Measurements from ENCODE around the gene QKI. TPM values are rescaled to one million over a fixed set of nuclear protein-coding genes. Genes with fewer than 3 reads are reported as not detected.

Gene QKI
- polyA plus RNA-seq, 2 donors = 5.6 to 15.1 TPM

GRCh38 chr6:163446549-163446948 lies 32.0 kb downstream of the QKI start:
- no peaks in the 10 kb centered on the region for H3K27me3 ChIP-seq (ENCODE audit: control insufficient read depth in 1 of 2, insufficient read depth in 2 of 2, low read length in 2 of 2)
- no peaks in the 10 kb centered on the region for H3K36me3 ChIP-seq (ENCODE audit: control insufficient read depth in 2 of 2, insufficient read depth in 2 of 2, low read length in 1 of 2)
- no peaks in the 10 kb centered on the region for H3K4me1 ChIP-seq (ENCODE audit: control insufficient read depth in 2 of 2, insufficient read depth in 2 of 2, low read length in 1 of 2)
- H3K27ac ChIP-seq (ENCODE audit: low read depth in 2 of 2, low read length in 1 of 2) = no peak overlapping the region
- no peak overlapping the region for H3K4me3 ChIP-seq (ENCODE audit: low read depth in 1 of 2, low read length in 2 of 2)
- WGBS, 2 donors = 59 to 66% methylated on average over 4 of the region's 4 CpGs
- H3K9me3 ChIP-seq (ENCODE audit: control insufficient read depth in 2 of 2, insufficient read depth in 1 of 2, low read depth in 1 of 2, low read length in 1 of 2) = no peaks in the 10 kb centered on the region

DNA sequence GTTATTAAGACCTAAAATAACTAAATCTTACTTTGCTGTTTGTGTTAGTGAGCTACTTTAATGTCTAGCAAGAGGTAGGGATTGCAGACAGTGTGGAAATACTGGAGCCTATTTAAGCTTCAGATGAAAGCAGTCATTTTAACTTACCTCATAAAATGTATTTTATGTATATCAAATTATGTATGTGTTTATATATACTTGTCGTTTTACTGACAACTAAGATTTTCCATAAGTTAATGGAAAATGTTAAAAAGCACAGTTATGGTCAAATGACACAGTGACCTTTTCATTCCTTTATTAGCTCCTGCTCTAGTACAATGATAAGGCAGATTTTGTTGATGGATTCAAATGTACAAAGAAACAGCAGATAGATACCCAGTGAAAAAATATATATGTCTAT lies 34.6 kb downstream of the QKI start:
- 30 to 34% methylated on average over 1 of the region's 1 CpG for WGBS, 2 donors

DNA sequence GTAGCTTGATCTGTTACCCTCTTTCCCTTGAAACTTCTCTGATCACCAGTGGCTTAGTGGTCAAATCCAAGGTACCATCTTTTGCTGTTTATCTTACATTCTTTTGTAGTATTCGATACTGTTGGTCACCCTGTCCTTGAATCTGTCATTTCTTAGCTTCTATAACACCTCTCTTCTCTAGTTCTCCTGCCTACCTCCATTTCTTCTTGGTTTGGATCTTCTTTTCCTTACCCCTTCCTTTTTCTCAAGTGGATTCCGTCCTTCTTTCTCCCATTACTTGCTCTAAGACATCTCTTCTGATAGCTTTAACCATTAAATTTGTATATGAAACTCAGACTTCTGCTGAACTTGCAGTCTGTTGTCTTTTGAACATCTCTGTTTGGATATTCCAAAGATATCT lies 39.9 kb downstream of the QKI start:
- Histone ChIP-seq H3K27me3 (ENCODE audit: control insufficient read depth in 1 of 2, insufficient read depth in 2 of 2, low read length in 2 of 2) (no peaks in the 10 kb centered on the region), H3K27ac (ENCODE audit: low read depth in 2 of 2, low read length in 1 of 2) (no peak overlapping the region), H3K9me3 (ENCODE audit: control insufficient read depth in 2 of 2, insufficient read depth in 1 of 2, low read depth in 1 of 2, low read length in 1 of 2) (no peaks in the 10 kb centered on the region), H3K4me1 (ENCODE audit: control insufficient read depth in 2 of 2, insufficient read depth in 2 of 2, low read length in 1 of 2) (peaks cover 4% of the 10 kb centered on the region in 2 donors), H3K4me3 (ENCODE audit: low read depth in 1 of 2, low read length in 2 of 2) (no peak overlapping the region), H3K36me3 (ENCODE audit: control insufficient read depth in 2 of 2, insufficient read depth in 2 of 2, low read length in 1 of 2) (no peaks in the 10 kb centered on the region)
- WGBS, 2 donors = 90 to 97% methylated on average over 2 of the region's 2 CpGs

More for the DNA sequence above, 34.6 kb downstream of the QKI start:
- Histone ChIP-seq H3K27ac (ENCODE audit: low read depth in 2 of 2, low read length in 1 of 2) (no peak overlapping the region), H3K4me1 (ENCODE audit: control insufficient read depth in 2 of 2, insufficient read depth in 2 of 2, low read length in 1 of 2) (no peaks in the 10 kb centered on the region), H3K4me3 (ENCODE audit: low read depth in 1 of 2, low read length in 2 of 2) (no peak overlapping the region), H3K36me3 (ENCODE audit: control insufficient read depth in 2 of 2, insufficient read depth in 2 of 2, low read length in 1 of 2) (no peaks in the 10 kb centered on the region), H3K9me3 (ENCODE audit: control insufficient read depth in 2 of 2, insufficient read depth in 1 of 2, low read depth in 1 of 2, low read length in 1 of 2) (no peaks in the 10 kb centered on the region), H3K27me3 (ENCODE audit: control insufficient read depth in 1 of 2, insufficient read depth in 2 of 2, low read length in 2 of 2) (no peaks in the 10 kb centered on the region)

DNA sequence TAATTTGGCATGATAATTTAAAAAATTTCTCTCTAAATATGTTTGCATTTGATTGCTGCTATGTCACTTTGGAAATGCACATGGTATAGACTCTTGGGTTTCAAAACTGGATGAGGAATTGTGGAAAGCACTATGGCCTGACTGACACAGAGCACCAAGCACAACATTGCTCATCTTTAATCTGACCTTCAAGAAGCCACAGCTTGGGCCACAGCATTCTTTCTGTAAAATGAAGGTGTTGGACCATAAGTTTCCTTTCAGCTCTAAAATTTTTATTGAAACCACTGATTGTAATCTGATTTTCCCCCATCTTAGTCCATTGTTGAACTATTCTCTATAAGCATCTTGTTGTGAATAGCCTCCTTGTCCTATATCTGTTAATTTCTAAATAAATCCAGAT lies 41.0 kb downstream of the QKI start:
- Histone ChIP-seq H3K4me3 (ENCODE audit: low read depth in 1 of 2, low read length in 2 of 2) (no peak overlapping the region), H3K36me3 (ENCODE audit: control insufficient read depth in 2 of 2, insufficient read depth in 2 of 2, low read length in 1 of 2) (no peaks in the 10 kb centered on the region), H3K27me3 (ENCODE audit: control insufficient read depth in 1 of 2, insufficient read depth in 2 of 2, low read length in 2 of 2) (no peaks in the 10 kb centered on the region), H3K9me3 (ENCODE audit: control insufficient read depth in 2 of 2, insufficient read depth in 1 of 2, low read depth in 1 of 2, low read length in 1 of 2) (no peaks in the 10 kb centered on the region), H3K4me1 (ENCODE audit: control insufficient read depth in 2 of 2, insufficient read depth in 2 of 2, low read length in 1 of 2) (peaks cover 4% of the 10 kb centered on the region in 2 donors), H3K27ac (ENCODE audit: low read depth in 2 of 2, low read length in 1 of 2) (no peak overlapping the region)

- H3K4me1 ChIP-seq (ENCODE audit: control insufficient read depth in 2 of 2, insufficient read depth in 2 of 2, low read length in 1 of 2) = peaks cover 4% of the 10 kb centered on the region in 2 donors
- H3K9me3 ChIP-seq (ENCODE audit: control insufficient read depth in 2 of 2, insufficient read depth in 1 of 2, low read depth in 1 of 2, low read length in 1 of 2) = no peaks in the 10 kb centered on the region
- no peaks in the 10 kb centered on the region for H3K27me3 ChIP-seq (ENCODE audit: control insufficient read depth in 1 of 2, insufficient read depth in 2 of 2, low read length in 2 of 2)
- H3K36me3 ChIP-seq (ENCODE audit: control insufficient read depth in 2 of 2, insufficient read depth in 2 of 2, low read length in 1 of 2) = no peaks in the 10 kb centered on the region
- H3K4me3 ChIP-seq (ENCODE audit: low read depth in 1 of 2, low read length in 2 of 2) = no peak overlapping the region
- no peak overlapping the region for H3K27ac ChIP-seq (ENCODE audit: low read depth in 2 of 2, low read length in 1 of 2)
- WGBS, 2 donors = 79% methylated on average over 3 of the region's 3 CpGs
These were observed 43.4 kb downstream of the QKI start for GRCh38 chr6:163457637-163458561.

GRCh38 chr6:163459007-163459406 lies 44.5 kb downstream of the QKI start:
- no peak overlapping the region for H3K4me3 ChIP-seq (ENCODE audit: low read depth in 1 of 2, low read length in 2 of 2)
- peaks cover 4% of the 10 kb centered on the region in 2 donors for H3K4me1 ChIP-seq (ENCODE audit: control insufficient read depth in 2 of 2, insufficient read depth in 2 of 2, low read length in 1 of 2)
- 87 to 88% methylated on average over 2 of the region's 2 CpGs for WGBS, 2 donors
- H3K9me3 ChIP-seq (ENCODE audit: control insufficient read depth in 2 of 2, insufficient read depth in 1 of 2, low read depth in 1 of 2, low read length in 1 of 2) = no peaks in the 10 kb centered on the region
- no peak overlapping the region for H3K27ac ChIP-seq (ENCODE audit: low read depth in 2 of 2, low read length in 1 of 2)
- H3K36me3 ChIP-seq (ENCODE audit: control insufficient read depth in 2 of 2, insufficient read depth in 2 of 2, low read length in 1 of 2) = no peaks in the 10 kb centered on the region
- no peaks in the 10 kb centered on the region for H3K27me3 ChIP-seq (ENCODE audit: control insufficient read depth in 1 of 2, insufficient read depth in 2 of 2, low read length in 2 of 2)

DNA sequence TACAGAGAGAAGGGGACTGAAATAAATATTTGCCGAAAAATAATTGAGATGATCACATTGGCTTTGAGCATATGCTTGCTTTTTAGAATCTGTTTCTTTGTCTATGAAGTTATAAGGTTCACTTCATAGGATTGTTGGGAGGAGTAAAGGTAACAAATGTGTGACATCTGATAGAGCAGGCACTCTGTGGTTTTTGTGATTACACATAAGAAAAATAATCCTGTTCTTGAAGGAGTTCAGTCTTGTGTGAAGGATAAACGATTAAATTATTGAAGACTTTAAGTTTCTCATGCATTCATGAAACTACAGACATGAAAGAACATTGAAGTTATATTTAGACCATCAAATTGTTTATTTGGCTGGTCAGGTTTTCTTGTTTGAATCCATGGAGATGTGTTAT lies 45.0 kb downstream of the QKI start:
- Histone ChIP-seq H3K36me3 (ENCODE audit: control insufficient read depth in 2 of 2, insufficient read depth in 2 of 2, low read length in 1 of 2) (no peaks in the 10 kb centered on the region), H3K9me3 (ENCODE audit: control insufficient read depth in 2 of 2, insufficient read depth in 1 of 2, low read depth in 1 of 2, low read length in 1 of 2) (no peaks in the 10 kb centered on the region), H3K27me3 (ENCODE audit: control insufficient read depth in 1 of 2, insufficient read depth in 2 of 2, low read length in 2 of 2) (no peaks in the 10 kb centered on the region), H3K4me1 (ENCODE audit: control insufficient read depth in 2 of 2, insufficient read depth in 2 of 2, low read length in 1 of 2) (peaks cover 4% of the 10 kb centered on the region in 2 donors), H3K4me3 (ENCODE audit: low read depth in 1 of 2, low read length in 2 of 2) (no peak overlapping the region), H3K27ac (ENCODE audit: low read depth in 2 of 2, low read length in 1 of 2) (no peak overlapping the region)
- WGBS, 2 donors = 49 to 71% methylated on average over 2 of the region's 2 CpGs

DNA sequence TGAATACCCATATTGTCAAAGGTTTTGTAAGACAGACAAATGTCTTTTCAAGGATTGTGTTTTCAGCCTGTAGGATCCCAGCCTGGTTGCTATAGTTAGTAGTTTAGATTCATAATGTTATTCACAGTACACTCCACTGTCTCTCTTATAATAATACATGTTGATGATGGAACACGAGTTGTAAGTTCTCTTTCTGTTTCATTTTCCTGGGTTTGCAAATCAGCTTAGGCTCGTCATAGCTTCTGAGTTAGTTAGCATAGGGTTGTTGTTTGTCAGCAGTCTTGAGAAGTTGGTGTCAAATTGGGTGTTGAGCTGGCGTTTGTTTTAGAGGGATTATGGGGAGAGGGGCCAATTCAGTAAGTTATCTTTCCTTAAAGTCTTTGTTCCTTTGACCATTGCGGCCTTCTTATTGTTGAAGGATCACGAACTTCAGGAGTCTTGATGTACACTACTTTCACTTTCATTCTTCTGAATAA lies 45.8 kb downstream of the QKI start:
- peak overlapping the region; percentile 33 to 55 for H3K27ac ChIP-seq (ENCODE audit: low read depth in 2 of 2, low read length in 1 of 2)
- no peaks in the 10 kb centered on the region for H3K27me3 ChIP-seq (ENCODE audit: control insufficient read depth in 1 of 2, insufficient read depth in 2 of 2, low read length in 2 of 2)
- no peaks in the 10 kb centered on the region for H3K36me3 ChIP-seq (ENCODE audit: control insufficient read depth in 2 of 2, insufficient read depth in 2 of 2, low read length in 1 of 2)
- H3K9me3 ChIP-seq (ENCODE audit: control insufficient read depth in 2 of 2, insufficient read depth in 1 of 2, low read depth in 1 of 2, low read length in 1 of 2) = no peaks in the 10 kb centered on the region
- WGBS, 2 donors = 21 to 23% methylated on average over 5 of the region's 5 CpGs
- peak overlapping the region; percentile 47 to 53 for H3K4me3 ChIP-seq (ENCODE audit: low read depth in 1 of 2, low read length in 2 of 2)
- peaks cover 4% of the 10 kb centered on the region in 2 donors for H3K4me1 ChIP-seq (ENCODE audit: control insufficient read depth in 2 of 2, insufficient read depth in 2 of 2, low read length in 1 of 2)

DNA sequence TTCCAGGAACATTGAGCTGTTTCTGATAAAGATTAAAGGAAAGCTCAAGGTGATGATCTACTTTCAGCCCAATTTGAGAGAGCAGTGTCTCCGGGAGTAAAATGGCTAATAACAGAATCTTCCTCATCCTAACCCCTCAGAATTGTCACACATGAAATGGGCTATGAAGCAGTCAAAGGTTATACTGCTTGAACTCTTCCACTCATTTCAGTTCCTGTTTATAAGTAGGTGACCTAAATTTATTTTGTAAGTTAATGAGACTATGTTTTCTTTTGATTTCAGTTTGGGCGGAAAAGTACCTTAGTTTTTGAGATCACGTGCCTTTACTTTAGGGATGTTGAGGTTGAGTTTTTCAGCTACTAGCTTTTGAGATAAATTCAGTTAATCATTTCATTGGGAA lies 47.2 kb downstream of the QKI start:
- Histone ChIP-seq H3K9me3 (ENCODE audit: control insufficient read depth in 2 of 2, insufficient read depth in 1 of 2, low read depth in 1 of 2, low read length in 1 of 2) (no peaks in the 10 kb centered on the region), H3K4me1 (ENCODE audit: control insufficient read depth in 2 of 2, insufficient read depth in 2 of 2, low read length in 1 of 2) (peaks cover 4% of the 10 kb centered on the region in 2 donors), H3K27me3 (ENCODE audit: control insufficient read depth in 1 of 2, insufficient read depth in 2 of 2, low read length in 2 of 2) (no peaks in the 10 kb centered on the region), H3K4me3 (ENCODE audit: low read depth in 1 of 2, low read length in 2 of 2) (no peak overlapping the region), H3K36me3 (ENCODE audit: control insufficient read depth in 2 of 2, insufficient read depth in 2 of 2, low read length in 1 of 2) (no peaks in the 10 kb centered on the region), H3K27ac (ENCODE audit: low read depth in 2 of 2, low read length in 1 of 2) (no peak overlapping the region)
- 82 to 86% methylated on average over 3 of the region's 3 CpGs for WGBS, 2 donors

DNA sequence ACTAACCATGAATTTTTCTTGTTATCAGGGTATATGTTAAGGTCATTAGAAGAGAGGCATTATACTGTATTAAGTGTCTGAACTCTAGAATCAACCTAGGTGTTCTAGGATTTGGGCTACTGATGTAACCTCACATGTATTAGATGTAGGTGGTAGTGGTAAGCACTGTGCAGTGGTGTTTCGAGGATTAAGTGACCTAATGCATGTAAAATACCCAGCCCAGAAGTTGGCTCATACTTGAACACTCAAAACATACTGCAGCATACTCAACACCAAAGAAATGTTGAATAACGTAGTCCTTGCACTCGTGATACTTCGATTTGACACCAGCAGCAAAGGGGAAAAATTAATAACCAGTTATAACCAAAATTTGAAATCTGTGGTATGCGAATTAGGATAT lies 48.7 kb downstream of the QKI start:
- H3K4me1 ChIP-seq (ENCODE audit: control insufficient read depth in 2 of 2, insufficient read depth in 2 of 2, low read length in 1 of 2) = peaks cover 4% of the 10 kb centered on the region in 2 donors
- H3K36me3 ChIP-seq (ENCODE audit: control insufficient read depth in 2 of 2, insufficient read depth in 2 of 2, low read length in 1 of 2) = no peaks in the 10 kb centered on the region
- WGBS, 2 donors = 88 to 89% methylated on average over 5 of the region's 5 CpGs
- H3K27me3 ChIP-seq (ENCODE audit: control insufficient read depth in 1 of 2, insufficient read depth in 2 of 2, low read length in 2 of 2) = no peaks in the 10 kb centered on the region
- no peaks in the 10 kb centered on the region for H3K9me3 ChIP-seq (ENCODE audit: control insufficient read depth in 2 of 2, insufficient read depth in 1 of 2, low read depth in 1 of 2, low read length in 1 of 2)
- no peak overlapping the region for H3K27ac ChIP-seq (ENCODE audit: low read depth in 2 of 2, low read length in 1 of 2)
- no peak overlapping the region for H3K4me3 ChIP-seq (ENCODE audit: low read depth in 1 of 2, low read length in 2 of 2)

All from esophagus (tissue), 2 donors.